GM06990 (cell line): ENCODE data around the gene AGAP1.

Experiments
- DNase-seq: peaks from one replicate; pipeline ENCODE4 v3.0.0-alpha.2; 2011; ENCODE audit not compliant: insufficient read length; ENCODE audit errors: extremely low read depth
- H3K27me3 ChIP-seq: replicated peaks from 2 replicates; pipeline ENCODE4 v1.6.0; 2011; ENCODE audit warnings: low read length; ENCODE audit not compliant: control insufficient read depth, insufficient read depth
- H3K36me3 ChIP-seq: 2 replicates; pipeline ENCODE4 v1.5.1; 2011; ENCODE audit warnings: low read length; ENCODE audit not compliant: control insufficient read depth, insufficient read depth
- H3K4me3 ChIP-seq: replicated peaks from 2 replicates; pipeline ENCODE4 v1.5.1; 2011; ENCODE audit warnings: low read depth, mild to moderate bottlenecking, control low read depth, low read length
- TF ChIP-seq, protein P1 (sequence below): IDR thresholded peaks from 2 replicates; pipeline ENCODE4 v1.5.1; 2011; ENCODE audit warnings: low read length, control low read depth, mild to moderate bottlenecking, inconsistent platforms; ENCODE audit not compliant: insufficient read depth, poor library complexity, severe bottlenecking

The AGAP1 gene

GRCh38 chr2:236025892-236026291, 532.0 kb downstream of the AGAP1 start:
- DNase-seq = no peak
- H3K27me3 ChIP-seq = no peaks in the 10 kb centered on the region; the same call in 1 of the 2 replicates
- TF ChIP-seq, protein P1, sequence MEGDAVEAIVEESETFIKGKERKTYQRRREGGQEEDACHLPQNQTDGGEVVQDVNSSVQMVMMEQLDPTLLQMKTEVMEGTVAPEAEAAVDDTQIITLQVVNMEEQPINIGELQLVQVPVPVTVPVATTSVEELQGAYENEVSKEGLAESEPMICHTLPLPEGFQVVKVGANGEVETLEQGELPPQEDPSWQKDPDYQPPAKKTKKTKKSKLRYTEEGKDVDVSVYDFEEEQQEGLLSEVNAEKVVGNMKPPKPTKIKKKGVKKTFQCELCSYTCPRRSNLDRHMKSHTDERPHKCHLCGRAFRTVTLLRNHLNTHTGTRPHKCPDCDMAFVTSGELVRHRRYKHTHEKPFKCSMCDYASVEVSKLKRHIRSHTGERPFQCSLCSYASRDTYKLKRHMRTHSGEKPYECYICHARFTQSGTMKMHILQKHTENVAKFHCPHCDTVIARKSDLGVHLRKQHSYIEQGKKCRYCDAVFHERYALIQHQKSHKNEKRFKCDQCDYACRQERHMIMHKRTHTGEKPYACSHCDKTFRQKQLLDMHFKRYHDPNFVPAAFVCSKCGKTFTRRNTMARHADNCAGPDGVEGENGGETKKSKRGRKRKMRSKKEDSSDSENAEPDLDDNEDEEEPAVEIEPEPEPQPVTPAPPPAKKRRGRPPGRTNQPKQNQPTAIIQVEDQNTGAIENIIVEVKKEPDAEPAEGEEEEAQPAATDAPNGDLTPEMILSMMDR = no peak
- H3K4me3 ChIP-seq = no peak overlapping the region
- H3K36me3 ChIP-seq = no peaks in the 10 kb centered on the region

GRCh38 chr2:236026841-236027240, 533.0 kb downstream of the AGAP1 start:
- H3K36me3 ChIP-seq = no peaks in the 10 kb centered on the region
- no peak overlapping the region for H3K4me3 ChIP-seq
- no peak for DNase-seq
- no peaks in the 10 kb centered on the region; the same call in 1 of the 2 replicates for H3K27me3 ChIP-seq
- TF ChIP-seq, protein P1 = no peak

GRCh38 chr2:236028066-236028465, 534.2 kb downstream of the AGAP1 start:
- no peaks in the 10 kb centered on the region for H3K36me3 ChIP-seq
- no peak for DNase-seq
- TF ChIP-seq, protein P1 = no peak

DNA sequence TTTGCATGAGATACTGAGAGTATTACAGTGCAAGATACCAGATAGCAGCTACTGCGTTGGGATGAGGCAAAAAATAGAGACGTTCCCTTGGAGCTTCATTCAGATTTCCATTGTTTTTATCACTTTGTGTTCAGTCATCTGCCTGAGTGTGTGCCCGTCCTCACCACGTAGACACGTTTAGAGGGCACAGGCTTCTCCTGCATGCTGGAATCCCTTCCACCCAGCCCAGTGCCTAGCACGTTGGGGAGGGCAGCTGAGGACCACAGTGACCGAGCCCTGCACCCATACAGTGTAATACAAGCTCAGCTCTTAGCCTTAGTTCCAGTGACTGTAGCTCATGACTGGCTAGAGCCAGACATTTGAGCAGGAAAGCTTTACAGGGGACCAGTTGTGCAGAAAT, 539.6 kb downstream of the AGAP1 start:
- no peak overlapping the region for H3K4me3 ChIP-seq
- H3K36me3 ChIP-seq = no peaks in the 10 kb centered on the region
- no peaks in the 10 kb centered on the region for H3K27me3 ChIP-seq
- DNase-seq = no peak
- TF ChIP-seq, protein P1 = no peak

More at GRCh38 chr2:236028066-236028465, 534.2 kb downstream of the AGAP1 start:
- Histone ChIP-seq H3K4me3 (no peak overlapping the region), H3K27me3 (no peaks in the 10 kb centered on the region; the same call in 1 of the 2 replicates)

- DNase-seq = no peak
- Histone ChIP-seq H3K4me3 (no peak overlapping the region), H3K27me3 (no peaks in the 10 kb centered on the region), H3K36me3 (no peaks in the 10 kb centered on the region)
- TF ChIP-seq, protein P1 = no peak
Measured at GRCh38 chr2:236034974-236035373, 541.1 kb downstream of the AGAP1 start.

DNA sequence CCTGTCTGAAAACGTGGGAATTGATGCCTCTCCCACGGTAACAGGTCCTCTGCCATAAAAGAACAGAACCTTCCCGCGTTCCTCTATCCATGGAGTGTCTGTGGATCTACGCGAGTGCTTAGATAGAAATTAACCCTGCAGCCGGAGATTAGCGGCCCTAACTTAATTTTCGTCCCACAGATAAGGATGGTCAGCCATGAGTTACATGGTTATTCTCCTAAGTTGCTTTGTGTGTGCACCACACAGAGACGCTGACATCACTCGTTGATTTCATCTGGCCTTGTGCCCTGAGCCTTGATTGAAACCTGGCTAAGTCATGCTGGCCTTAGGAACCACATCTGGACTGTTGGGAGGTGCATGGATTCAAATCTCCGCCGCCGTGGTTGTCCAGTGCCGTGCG, 542.2 kb downstream of the AGAP1 start:
- DNase-seq = no peak
- H3K27me3 ChIP-seq = no peaks in the 10 kb centered on the region
- no peak overlapping the region for H3K4me3 ChIP-seq
- no peaks in the 10 kb centered on the region for H3K36me3 ChIP-seq
- TF ChIP-seq, protein P1 = no peak
